ENCODE measurements around the gene KLF15.
"Not testable (repeated sequence)": the region's sequence is repeated elsewhere in the genome, so short reads cannot be mapped to it uniquely, and the experiment has no call there.

KLF15 gene

DNA sequence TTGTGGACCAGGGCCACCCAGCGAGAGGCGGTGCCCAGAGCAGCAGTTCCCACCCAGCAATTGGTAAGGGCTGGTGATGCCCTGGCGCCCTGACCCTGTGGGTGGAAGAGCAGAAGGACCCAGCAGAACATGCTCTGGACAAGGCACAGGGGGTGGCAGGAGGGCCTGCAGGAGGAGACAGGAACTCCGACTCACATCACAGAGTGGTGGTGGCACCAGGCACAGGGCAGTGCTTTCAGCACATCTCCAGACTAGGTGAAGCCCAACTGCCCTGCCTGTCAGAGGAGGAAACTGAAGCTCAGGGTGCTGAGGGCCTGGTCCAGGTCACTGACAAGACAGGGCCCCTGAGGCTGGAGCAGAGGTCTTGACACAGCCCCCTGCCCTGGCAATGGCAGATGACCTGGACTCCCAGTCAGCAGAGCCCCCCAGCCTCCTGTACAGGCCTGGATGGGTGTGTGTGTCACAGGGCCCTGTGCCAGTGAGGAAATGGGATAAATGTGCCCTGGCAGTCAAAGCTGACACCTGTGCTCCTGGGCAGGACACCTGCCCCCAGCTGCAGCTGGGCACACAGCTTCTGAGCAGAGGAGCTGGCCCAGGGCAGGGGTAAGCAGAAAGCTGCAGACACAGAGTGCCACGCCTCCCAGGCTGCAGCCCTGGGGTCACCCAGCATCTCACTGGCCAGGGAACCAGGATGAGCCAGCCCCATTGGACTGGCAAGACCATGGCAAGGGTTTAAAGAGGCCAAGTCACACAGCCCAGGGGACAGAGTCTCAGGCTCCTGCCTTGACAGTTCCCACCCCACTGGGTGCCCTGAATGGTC, 11.4 kb downstream of the KLF15 start:
- DNase-seq = no peak

DNA sequence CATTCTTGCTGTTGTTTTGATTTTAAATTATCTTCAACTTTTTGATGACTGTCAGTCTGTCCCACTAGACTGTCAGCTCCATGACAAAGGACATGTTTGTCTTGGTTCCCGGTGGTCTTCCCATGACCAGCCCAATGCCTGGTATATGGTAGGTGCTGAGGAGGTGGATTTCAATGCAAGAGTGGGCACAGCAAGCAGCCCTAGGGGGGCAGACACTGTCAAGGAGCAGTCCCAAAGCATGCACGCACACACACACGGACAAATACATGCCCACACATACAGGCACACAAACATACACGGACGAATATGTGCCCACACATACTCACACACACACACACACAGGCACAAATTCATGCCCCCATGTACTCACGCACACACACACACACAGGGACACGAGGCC, 12.0 kb downstream of the KLF15 start:
- no peak for DNase-seq

GRCh38 chr3:126344380-126345041, 12.7 kb downstream of the KLF15 start:
- no peak for DNase-seq

DNA sequence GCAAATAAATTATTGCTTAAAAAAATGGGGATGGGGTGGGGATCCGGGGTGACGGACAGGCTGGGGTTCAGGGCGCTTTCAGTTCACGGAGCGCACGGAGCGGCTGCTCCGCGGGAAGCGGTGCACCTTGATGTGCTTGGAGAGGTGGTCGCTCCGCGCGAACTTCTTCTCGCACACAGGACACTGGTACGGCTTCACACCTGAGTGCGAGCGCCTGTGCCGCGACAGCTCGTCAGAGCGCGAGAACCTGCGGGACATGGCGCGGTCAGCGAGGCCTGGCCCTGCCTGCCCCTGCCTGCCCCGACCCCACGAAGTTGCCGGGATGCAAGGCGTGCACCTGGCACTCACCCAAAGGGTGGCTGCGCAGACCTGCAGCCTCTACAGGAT, 13.6 kb downstream of the KLF15 start:
- DNase-seq = no peak

DNA sequence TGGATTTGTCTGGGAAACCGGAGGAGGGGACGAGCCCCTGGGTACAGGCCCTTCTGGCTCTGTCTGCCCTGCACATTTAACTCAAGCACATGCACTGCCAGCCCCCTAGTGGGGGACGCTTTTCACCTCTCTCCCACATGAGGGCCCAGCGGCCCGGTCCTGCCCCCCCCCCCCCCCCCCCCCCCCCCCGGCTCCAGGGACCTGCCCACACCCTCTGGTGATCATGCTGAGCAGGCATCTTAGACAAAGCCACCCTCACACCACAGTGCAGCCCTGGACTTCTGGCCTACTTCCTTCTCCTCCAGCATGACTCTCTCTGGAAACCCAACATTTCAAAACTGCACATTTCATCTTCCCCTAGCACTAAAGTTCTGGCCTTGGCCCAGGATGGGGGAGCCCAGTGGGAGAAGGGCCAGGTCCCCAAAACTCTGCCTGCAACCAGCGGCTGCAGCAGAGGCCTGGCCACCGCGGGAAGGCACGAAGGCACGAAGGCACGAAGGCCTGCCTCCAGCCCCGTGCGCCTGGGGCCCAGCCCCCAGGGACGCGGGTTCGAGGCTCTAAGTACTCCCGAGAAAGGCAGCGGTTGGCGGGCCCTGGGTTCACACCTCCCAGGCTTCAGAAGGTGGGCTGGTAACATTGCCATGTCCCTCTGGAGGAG, 14.1 kb downstream of the KLF15 start:
- no peak for DNase-seq

GRCh38 chr3:126342211-126342610, 15.0 kb downstream of the KLF15 start:
- no peak for DNase-seq

- no peak for DNase-seq
Measured at GRCh38 chr3:126341755-126342150, 15.5 kb downstream of the KLF15 start.

GRCh38 chr3:126340943-126341754, 16.1 kb downstream of the KLF15 start:
- DNase-seq = no peak

DNA sequence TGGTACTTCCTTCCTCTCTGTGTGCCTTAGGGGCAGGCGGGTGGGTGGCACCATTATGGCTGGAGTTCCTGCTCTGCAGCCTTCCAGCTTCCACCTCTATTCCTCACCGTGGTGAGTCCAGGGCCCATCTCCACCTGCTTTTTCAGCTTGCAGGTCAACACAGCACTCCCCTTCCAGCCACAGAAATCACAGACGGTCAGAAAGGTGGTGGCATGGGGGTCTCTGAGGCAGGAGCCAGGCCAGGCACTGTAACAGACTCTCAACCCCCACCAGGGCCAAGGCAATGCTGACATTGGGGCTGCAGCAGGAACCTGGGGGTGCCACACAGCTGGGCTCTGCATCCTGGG, 16.6 kb downstream of the KLF15 start:
- DNase-seq = no peak

GRCh38 chr3:126340081-126340511, 17.1 kb downstream of the KLF15 start:
- no peak for DNase-seq

- no peak for DNase-seq
Measured at GRCh38 chr3:126339466-126339865, 17.7 kb downstream of the KLF15 start.

DNA sequence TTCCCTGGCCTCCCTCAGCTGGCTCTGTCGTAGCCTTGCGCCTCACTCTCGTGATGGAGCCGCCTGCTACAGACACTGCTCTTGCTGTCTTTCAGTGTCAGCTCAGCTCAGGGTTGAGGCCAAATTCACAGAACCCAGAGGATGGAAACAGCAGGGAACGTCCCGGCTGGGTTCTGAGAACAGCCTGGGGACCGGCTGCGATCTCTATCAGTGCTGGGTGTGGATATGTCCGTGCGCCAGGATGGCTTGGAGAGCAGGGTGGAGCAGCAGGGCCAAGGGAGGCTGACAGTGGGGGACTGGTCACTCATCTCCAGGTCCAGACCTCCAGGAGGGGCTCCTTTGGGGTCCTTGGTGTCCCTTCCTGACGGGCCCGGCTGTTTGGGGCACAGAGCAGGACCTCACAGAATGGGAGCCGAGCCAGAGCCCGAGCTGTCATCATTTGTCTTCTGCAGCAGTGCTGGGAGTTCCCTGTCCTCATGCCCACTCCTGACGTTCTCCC, 18.4 kb downstream of the KLF15 start:
- DNase-seq = no peak

GRCh38 chr3:126337980-126338651, 19.1 kb downstream of the KLF15 start:
- no peak for DNase-seq

- DNase-seq = not testable (repeated sequence)
Measured at GRCh38 chr3:126331812-126332336, 25.3 kb downstream of the KLF15 start.

- no peak for DNase-seq
Measured at GRCh38 chr3:126329927-126330725, 27.1 kb downstream of the KLF15 start.

- no peak for DNase-seq
Measured at GRCh38 chr3:126326629-126327028, 30.6 kb downstream of the KLF15 start.

GRCh38 chr3:126322181-126322967, 34.8 kb downstream of the KLF15 start:
- no peak for DNase-seq

DNA sequence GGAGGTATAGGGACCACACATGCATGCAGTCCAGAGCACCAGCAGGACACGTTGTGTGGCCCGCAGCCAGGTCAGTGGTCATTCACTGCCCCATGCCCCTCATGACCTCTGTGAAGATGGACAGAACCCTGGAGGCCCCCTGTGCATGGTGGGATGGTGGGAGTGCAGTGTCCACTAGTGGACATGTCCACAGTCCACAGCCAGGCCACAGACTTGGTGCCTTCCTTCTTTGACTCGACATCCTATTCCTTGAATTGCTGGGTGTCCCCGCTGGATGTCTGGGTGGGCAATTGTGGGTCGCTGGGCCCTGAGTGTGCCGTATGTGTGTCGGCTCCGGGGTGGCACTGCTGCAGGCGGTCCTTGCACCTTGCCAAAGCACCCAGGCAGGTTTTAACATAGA, 35.7 kb downstream of the KLF15 start:
- no peak for DNase-seq

- no peak for DNase-seq
Measured at GRCh38 chr3:126320517-126321293, 36.5 kb downstream of the KLF15 start.

All from DMS153 (cell line).